Activated CD4-positive, alpha-beta T cell treated with anti-CD3 and anti-CD28 coated beads, Interleukin-10, Interleukin-2, amounts not matched to agents 100 ng/mL and 50 ng/mL, durations not matched to agents 16 hours and 8 hours (primary cell): Measurements from ENCODE around the gene GPR151.
"Not testable (repeated sequence)": the region's sequence is repeated elsewhere in the genome, so short reads cannot be mapped to it uniquely, and the experiment has no call there.

ENCODE experiments used
- DNase-seq: peaks from one replicate; pipeline ENCODE4 v3.0.0-alpha.2; 2020

The GPR151 gene

DNA sequence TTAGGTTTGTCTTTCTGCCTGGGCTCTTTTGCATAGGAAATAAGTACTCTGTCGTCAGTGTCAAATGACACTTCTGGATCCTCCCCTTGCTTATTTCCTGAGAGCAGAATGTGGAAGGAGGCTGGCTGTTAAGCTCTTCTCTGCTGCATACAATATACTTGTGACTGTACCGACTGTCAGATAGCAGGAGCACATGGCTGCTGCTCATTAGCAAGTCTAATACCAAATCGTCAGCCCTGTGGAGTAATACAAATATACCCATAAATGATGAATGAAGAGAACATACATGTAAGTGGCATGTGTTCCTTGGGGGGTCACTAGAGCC lies at the start of gene GPR151:
Gene GPR151, minus strand, starts transcription at position 40 of the 325 bp plus-strand sequence. CDS start 77 bp downstream, outside the sequence.
- no peak for DNase-seq

- no peak for DNase-seq
Observed at GRCh38 chr5:146564007-146564762, 48.2 kb upstream of the GPR151 start.

GRCh38 chr5:146562461-146562860 lies 46.5 kb upstream of the GPR151 start:
- no peak for DNase-seq

GRCh38 chr5:146561711-146562110 lies 45.7 kb upstream of the GPR151 start:
- DNase-seq, result no peak

GRCh38 chr5:146560205-146560812 lies 44.3 kb upstream of the GPR151 start:
- DNase-seq, result no peak

DNA sequence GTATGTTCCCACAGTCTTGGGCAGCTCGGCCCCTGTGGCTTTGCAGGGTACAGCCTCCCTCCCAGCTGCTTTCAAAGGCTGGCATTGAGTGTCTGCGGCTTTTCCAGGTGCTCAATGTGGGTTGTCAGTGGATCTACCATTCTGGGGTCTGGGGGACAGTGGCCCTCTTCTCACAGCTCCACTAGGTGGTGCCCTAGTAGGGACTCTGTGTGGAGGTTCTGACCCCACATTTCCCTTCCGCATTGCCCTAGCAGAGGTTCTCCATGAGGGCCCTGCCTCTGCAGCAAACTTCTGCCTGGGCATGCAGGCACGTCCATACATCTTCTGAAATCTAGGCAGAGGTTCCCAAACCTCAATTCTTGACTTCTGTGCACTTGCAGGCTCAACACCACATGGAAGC lies 40.9 kb upstream of the GPR151 start:
- DNase-seq, result not testable (repeated sequence)

- no peak for DNase-seq
Observed at GRCh38 chr5:146553446-146553845, 37.5 kb upstream of the GPR151 start.

DNA sequence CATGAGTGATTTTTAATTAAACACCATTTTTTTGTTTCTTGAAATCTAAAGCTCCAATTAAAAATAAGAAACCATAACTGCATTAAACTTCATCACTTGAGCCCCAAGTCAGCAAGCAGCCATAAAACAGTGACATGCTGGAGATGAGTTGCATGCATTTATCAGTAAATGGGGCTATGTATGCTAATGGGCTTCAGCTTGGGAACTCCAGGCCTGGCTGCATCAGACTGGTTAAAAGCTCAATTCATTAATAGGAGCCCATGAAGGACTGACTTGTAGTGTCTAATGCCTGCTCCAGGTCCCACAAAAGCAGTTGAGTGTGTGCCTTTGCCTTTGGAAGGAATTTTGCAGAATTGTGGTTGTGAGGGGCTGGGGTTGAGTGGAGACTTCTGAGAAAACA lies 33.6 kb upstream of the GPR151 start:
- DNase-seq, result no peak

GRCh38 chr5:146548781-146549449 lies 32.9 kb upstream of the GPR151 start:
- DNase-seq, result no peak

GRCh38 chr5:146544232-146544631 lies 28.2 kb upstream of the GPR151 start:
- DNase-seq, result no peak

- peak; percentile 76 for DNase-seq
Observed at GRCh38 chr5:146541958-146542849, 26.2 kb upstream of the GPR151 start.

- DNase-seq, result no peak
Observed at GRCh38 chr5:146540414-146540813, 24.4 kb upstream of the GPR151 start.

DNA sequence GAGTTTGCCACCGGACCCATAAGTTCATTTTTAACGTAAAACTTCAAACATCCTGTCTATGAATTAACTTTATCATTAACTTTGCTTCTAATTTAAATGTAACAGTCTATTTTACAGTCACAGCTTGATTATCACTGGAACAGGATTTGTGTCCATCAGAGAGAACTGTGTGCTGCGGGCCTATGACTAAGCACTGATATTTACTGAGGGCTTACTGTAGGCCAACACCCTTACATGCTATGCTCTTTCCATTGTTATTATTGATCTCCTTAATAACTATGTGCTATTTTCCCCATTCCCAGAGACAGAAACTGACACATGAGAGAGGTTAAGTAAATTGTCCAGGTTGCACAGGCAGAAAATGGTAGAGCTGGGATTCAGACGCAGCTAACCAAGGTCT lies 24.0 kb upstream of the GPR151 start:
- no peak for DNase-seq

GRCh38 chr5:146538432-146538831 lies 22.4 kb upstream of the GPR151 start:
- DNase-seq, result no peak

GRCh38 chr5:146533882-146534281 lies 17.9 kb upstream of the GPR151 start:
- no peak for DNase-seq

GRCh38 chr5:146533260-146533857 lies 17.4 kb upstream of the GPR151 start:
- peak; percentile 84 for DNase-seq

- DNase-seq, result peak; percentile 13
Observed at GRCh38 chr5:146529984-146530383, 14.0 kb upstream of the GPR151 start.

- DNase-seq, result no peak
Observed at GRCh38 chr5:146528236-146528635, 12.2 kb upstream of the GPR151 start.

- no peak for DNase-seq
Observed at GRCh38 chr5:146527785-146528184, 11.8 kb upstream of the GPR151 start.

- no peak for DNase-seq
Observed at GRCh38 chr5:146523698-146524097, 7.7 kb upstream of the GPR151 start.

GRCh38 chr5:146521403-146522106 lies 5.6 kb upstream of the GPR151 start:
- DNase-seq, result no peak

DNA sequence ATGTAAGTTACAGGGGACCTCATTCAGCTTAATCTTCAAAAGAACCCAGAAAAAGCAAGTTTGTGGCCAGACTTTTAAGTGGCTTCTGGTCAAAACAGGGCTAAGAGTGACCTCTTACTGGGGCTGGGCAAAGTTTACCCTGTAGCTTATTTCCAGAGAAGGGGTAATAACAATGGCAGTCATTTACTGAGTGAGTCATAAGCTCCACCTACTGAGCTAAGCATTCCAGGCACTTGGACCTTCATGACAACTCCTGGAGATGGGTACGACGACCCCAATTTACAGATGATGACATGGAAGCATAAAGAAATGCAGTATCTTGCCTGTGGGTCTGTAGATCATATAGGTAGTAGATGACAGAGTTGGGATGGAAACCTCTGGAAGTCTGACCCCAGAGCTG lies 4.7 kb upstream of the GPR151 start:
- DNase-seq, result no peak
